GM23248 (cell line): Measurements from ENCODE around the gene AMBRA1. TPM values are rescaled to one million over a fixed set of nuclear protein-coding genes. Genes with fewer than 3 reads are reported as not detected.

Source experiments
- DNase-seq: peaks from one replicate; pipeline ENCODE4 v3.0.0-alpha.2; 2015
- H2AFZ ChIP-seq: fragments of 200-600 bp; sonication (generic); 2 replicates; pipeline ENCODE4 v1.6.1; 2016; ENCODE audit warnings: antibody characterized with exemption
- H3F3A ChIP-seq: fragments of 200-600 bp; sonication (generic); 2 replicates; pipeline ENCODE4 v1.6.1; 2016; ENCODE audit warnings: mild to moderate bottlenecking, antibody characterized with exemption, mixed run types; ENCODE audit not compliant: insufficient read depth
- H3K27ac ChIP-seq: fragments of 200-600 bp; sonication (generic); 2 replicates; pipeline ENCODE4 v1.5.1; 2016; ENCODE audit warnings: mild to moderate bottlenecking
- H3K27me3 ChIP-seq: fragments of 200-600 bp; sonication (generic); replicated peaks from 2 replicates; pipeline ENCODE4 v1.6.1; 2016; ENCODE audit warnings: mild to moderate bottlenecking; ENCODE audit not compliant: insufficient read depth
- H3K36me3 ChIP-seq: fragments of 200-600 bp; sonication (generic); 2 replicates; pipeline ENCODE4 v1.6.1; 2016; ENCODE audit warnings: low read depth, mild to moderate bottlenecking
- H3K4me1 ChIP-seq: fragments of 200-600 bp; sonication (generic); 2 replicates; pipeline ENCODE4 v1.6.1; 2016; ENCODE audit warnings: mild to moderate bottlenecking; ENCODE audit not compliant: insufficient read depth
- H3K4me2 ChIP-seq: fragments of 200-600 bp; sonication (generic); one replicate; pipeline ENCODE4 v1.6.1; 2016; ENCODE audit warnings: mild to moderate bottlenecking; ENCODE audit not compliant: unreplicated experiment
- H3K4me3 ChIP-seq: fragments of 200-600 bp; sonication (generic); 2 replicates; pipeline ENCODE4 v1.5.1; 2016; ENCODE audit warnings: mild to moderate bottlenecking
- H3K79me2 ChIP-seq: fragments of 200-600 bp; sonication (generic); 2 replicates; pipeline ENCODE4 v1.6.1; 2016; ENCODE audit warnings: mild to moderate bottlenecking; ENCODE audit not compliant: insufficient read depth
- H3K9ac ChIP-seq: fragments of 200-600 bp; sonication (generic); 2 replicates; pipeline ENCODE4 v1.6.1; 2016; ENCODE audit warnings: mild to moderate bottlenecking
- H3K9me2 ChIP-seq: fragments of 200-600 bp; sonication (generic); 2 replicates; pipeline ENCODE4 v1.6.1; 2016; ENCODE audit warnings: mixed run types, mild to moderate bottlenecking, moderate library complexity; ENCODE audit not compliant: insufficient read depth
- H3K9me3 ChIP-seq: fragments of 200-600 bp; sonication (generic); one replicate; pipeline ENCODE4 v1.6.1; 2017; ENCODE audit warnings: low read depth
- H4K20me1 ChIP-seq: fragments of 200-600 bp; sonication (generic); 2 replicates; pipeline ENCODE4 v1.6.0; 2016; ENCODE audit not compliant: insufficient read depth
- EZH2 ChIP-seq: fragments of 200-600 bp; sonication (generic); IDR thresholded peaks from 2 replicates; pipeline ENCODE4 v1.6.1; 2018; ENCODE audit warnings: antibody characterized with exemption, mild to moderate bottlenecking; ENCODE audit not compliant: insufficient read depth, poor library complexity, severe bottlenecking
- EZH2phosphoT487 ChIP-seq: fragments of 200-600 bp; sonication (generic); IDR thresholded peaks from 2 replicates; pipeline ENCODE4 v1.6.1; 2018; ENCODE audit warnings: antibody characterized with exemption, moderate library complexity, mild to moderate bottlenecking, low read depth; ENCODE audit not compliant: insufficient read depth
- WGBS, 2 experiments: methylation state at CpG; one replicate each; pipeline ENCODE4 v1.1.6; 2015 to 2017; ENCODE audit warnings: low lambda C conversion rate in 2 of 2, low coverage in 1 of 2; ENCODE audit errors: missing lambda C conversion rate in 2 of 2; 5-methylcytosine and 5-hydroxymethylcytosine counted together
- in situ Hi-C: fragments of 300-500 bp; cut with MboI; formaldehyde crosslinking; loops from 2 replicates; pipeline ENCODE4 v1.15.0; 2020
- polyA plus RNA-seq: library from polyadenylated mRNA; unstranded; fragments of >200 nt; fragmentation: Nextera tagmentation; extraction: Ambion mirVana; gene quantifications from 2 replicates; pipeline ENCODE4 v1.2.1, GENCODE V29; 2016
- total RNA-seq: library from RNA; depleted of rRNA; stranded (reverse); fragments of >200 nt; shearing (Covaris generic); gene quantifications from 2 replicates; pipeline ENCODE4 v1.2.3, GENCODE V29; 2014

Gene AMBRA1
- total and polyA plus RNA-seq, 2 experiments from 2014 or later: 5.0 to 46.0 TPM

- H3K79me2 ChIP-seq: peaks cover 53% of the 10 kb centered on the region
- in situ Hi-C loops: no loop called here
- WGBS, 2 experiments: 1 to 2% methylated on average over 68 to 72 of the region's 72 CpGs
- TF ChIP-seq EZH2phosphoT487 (no peak), EZH2 (no peak)
- DNase-seq: peak; percentile 96
- peak within 1 kb of the TSS; percentile 99 for H3K9ac ChIP-seq
- H3K4me2 ChIP-seq: peak within 1 kb of the TSS; percentile 96
- no peaks in the 10 kb centered on the region for H4K20me1 ChIP-seq
- H3K4me1 ChIP-seq: peaks cover 18% of the 10 kb centered on the region
- 0 out of 2 replicates have a peak, but pooled peaks cover 7% of the 10 kb centered on the region for H3K36me3 ChIP-seq
- peaks cover 10% of the 10 kb centered on the region; the same call in 1 of the 2 replicates for H3F3A ChIP-seq
- peak within 1 kb of the TSS; percentile 87 for H2AFZ ChIP-seq
- peak within 1 kb of the TSS; percentile 95 for H3K27ac ChIP-seq
- H3K9me3 ChIP-seq: no peaks in the 10 kb centered on the region
- H3K27me3 ChIP-seq: no peaks in the 10 kb centered on the region
- peak within 1 kb of the TSS; percentile 94 for H3K4me3 ChIP-seq
- no peaks in the 10 kb centered on the region for H3K9me2 ChIP-seq
Observed at GRCh38 chr11:46617134-46617971, 23.5 kb upstream of the AMBRA1 start, which contains the start of the genes ATG13 and HARBI1. ATG13 (plus strand) TSS chr11:46617553; CDS start chr11:46644292, 26,739 bp downstream. HARBI1 (minus strand) TSS chr11:46617227; CDS start chr11:46616237, 990 bp downstream.

DNA sequence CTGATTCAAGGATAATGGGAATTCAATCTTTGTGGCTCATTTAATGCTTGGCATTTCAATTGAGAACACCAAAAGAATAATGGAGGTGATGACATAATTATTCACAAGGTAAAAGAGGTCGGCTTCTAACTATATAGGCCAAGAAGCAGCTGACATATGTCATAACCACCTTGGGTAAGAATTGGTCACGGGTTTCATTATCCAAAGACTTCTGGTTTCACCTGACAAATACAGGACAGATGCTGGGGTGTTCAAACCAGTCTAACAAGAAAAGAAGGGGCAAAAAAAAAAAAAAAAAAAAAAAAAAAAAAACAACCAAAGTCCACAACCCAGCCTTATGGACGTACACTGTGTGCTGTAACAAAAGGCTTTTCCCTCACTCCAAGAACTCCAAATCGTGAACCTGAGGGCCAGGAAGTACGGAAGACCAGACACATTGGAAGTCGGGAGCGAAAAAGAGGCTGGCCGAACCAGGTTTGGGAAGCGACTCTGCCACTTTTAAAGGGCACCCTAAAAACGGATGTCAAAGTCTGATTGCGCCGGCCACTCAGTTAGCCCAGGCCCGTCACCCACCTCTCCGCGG lies 22.8 kb upstream of the AMBRA1 start:
- peak overlapping the region; percentile 88 for H3K4me2 ChIP-seq
- peaks cover 10% of the 10 kb centered on the region; the same call in 1 of the 2 replicates for H3F3A ChIP-seq
- peak overlapping the region; percentile 87 for H2AFZ ChIP-seq
- 1 to 4% methylated on average over 15 of the region's 15 CpGs for WGBS, 2 experiments
- H3K36me3 ChIP-seq: 0 out of 2 replicates have a peak, but pooled peaks cover 6% of the 10 kb centered on the region
- H3K27me3 ChIP-seq: no peaks in the 10 kb centered on the region
- H3K4me1 ChIP-seq: peaks cover 18% of the 10 kb centered on the region
- peak overlapping the region; percentile 95 for H3K27ac ChIP-seq
- H3K79me2 ChIP-seq: peaks cover 54% of the 10 kb centered on the region
- DNase-seq: peak; percentile 47
- no peak for TF ChIP-seq EZH2
- TF ChIP-seq EZH2phosphoT487: no peak
- H4K20me1 ChIP-seq: no peaks in the 10 kb centered on the region
- in situ Hi-C loops: no loop called here
- H3K9me2 ChIP-seq: no peaks in the 10 kb centered on the region
- H3K9ac ChIP-seq: peak overlapping the region; percentile 99
- H3K4me3 ChIP-seq: peak overlapping the region; percentile 94
- no peaks in the 10 kb centered on the region for H3K9me3 ChIP-seq

- Histone ChIP-seq H3K4me1 (peaks cover 18% of the 10 kb centered on the region), H2AFZ (no peak overlapping the region), H3K27ac (peak overlapping the region; percentile 95), H3K9ac (peak overlapping the region; percentile 99; the same call in 1 of the 2 replicates), H3K9me3 (no peaks in the 10 kb centered on the region), H3K79me2 (peaks cover 51% of the 10 kb centered on the region), H3K9me2 (no peaks in the 10 kb centered on the region), H3K27me3 (no peaks in the 10 kb centered on the region), H3K4me2 (no peak overlapping the region), H3F3A (peaks cover 10% of the 10 kb centered on the region; the same call in 1 of the 2 replicates), H3K36me3 (no peaks in the 10 kb centered on the region), H4K20me1 (no peaks in the 10 kb centered on the region), H3K4me3 (no peak overlapping the region)
- TF ChIP-seq EZH2 (no peak), EZH2phosphoT487 (no peak)
- in situ Hi-C loops: no loop called here
- 81 to 82% methylated on average over 7 of the region's 7 CpGs for WGBS, 2 experiments
- peak; percentile 53 for DNase-seq
Observed at GRCh38 chr11:46615756-46616155, 21.9 kb upstream of the AMBRA1 start.

- in situ Hi-C loops: no loop called here
Observed at GRCh38 chr11:46612326-46612725, 18.5 kb upstream of the AMBRA1 start.

More at GRCh38 chr11:46612326-46612725, 18.5 kb upstream of the AMBRA1 start:
- Histone ChIP-seq H4K20me1 (no peaks in the 10 kb centered on the region), H3K27me3 (no peaks in the 10 kb centered on the region), H3K27ac (no peak overlapping the region), H3F3A (peaks cover 10% of the 10 kb centered on the region; the same call in 1 of the 2 replicates), H3K9ac (no peak overlapping the region), H3K9me2 (no peaks in the 10 kb centered on the region), H3K79me2 (peaks cover 23% of the 10 kb centered on the region; the same call in 1 of the 2 replicates), H3K4me1 (peaks cover 8% of the 10 kb centered on the region; the same call in 1 of the 2 replicates), H3K36me3 (no peaks in the 10 kb centered on the region), H3K9me3 (no peaks in the 10 kb centered on the region), H3K4me3 (no peak overlapping the region), H3K4me2 (no peak overlapping the region), H2AFZ (no peak overlapping the region)
- WGBS, 2 experiments: 74 to 76% methylated on average over 2 of the region's 2 CpGs
- TF ChIP-seq EZH2phosphoT487 (no peak), EZH2 (no peak)
- no peak for DNase-seq
